GM12878 (cell line): ENCODE measurements around the gene DMKN. TPM values are rescaled to one million over a fixed set of nuclear protein-coding genes. Genes with fewer than 3 reads are reported as not detected.

ENCODE experiments used
- ATF2 ChIP-seq: IDR thresholded peaks from 2 replicates; pipeline ENCODE4 v1.6.1; 2012; ENCODE audit warnings: low read length, inconsistent platforms
- CUX1 ChIP-seq: IDR thresholded peaks from 2 replicates; pipeline ENCODE4 v1.6.1; 2012; ENCODE audit warnings: improper control_type of control experiment, low read depth, low read length; ENCODE audit not compliant: insufficient replicate concordance
- DPF2 ChIP-seq: fragments of 450-650 bp; IDR thresholded peaks from 2 replicates; pipeline ENCODE4 v1.6.1; 2017; ENCODE audit warnings: mild to moderate bottlenecking
- HSF1 ChIP-seq: fragments of 150-350 bp; IDR thresholded peaks from 2 replicates; pipeline ENCODE4 v1.6.1; 2014; ENCODE audit warnings: mild to moderate bottlenecking, low read depth, low read length
- JUNB ChIP-seq: IDR thresholded peaks from 2 replicates; pipeline ENCODE4 v1.6.1; 2016; ENCODE audit warnings: antibody characterized with exemption, mild to moderate bottlenecking
- MEF2B ChIP-seq: fragments of 450-650 bp; IDR thresholded peaks from 2 replicates; pipeline ENCODE4 v1.6.1; 2018; ENCODE audit warnings: mild to moderate bottlenecking, moderate library complexity; ENCODE audit not compliant: partially characterized antibody, poor library complexity, severe bottlenecking
- NFYA ChIP-seq: IDR thresholded peaks from 2 replicates; pipeline ENCODE4 v1.6.1; 2011; ENCODE audit warnings: low read depth, mild to moderate bottlenecking, low read length, improper control_type of control experiment, borderline replicate concordance
- POU2F2 ChIP-seq: IDR thresholded peaks from 3 replicates; pipeline ENCODE4 v1.6.1; 2011; ENCODE audit warnings: low read depth, mild to moderate bottlenecking, low read length, borderline replicate concordance
- SMC3 ChIP-seq: IDR thresholded peaks from 2 replicates; pipeline ENCODE4 v1.6.1; 2011; ENCODE audit warnings: low read length, improper control_type of control experiment, borderline replicate concordance
- SPI1 ChIP-seq: IDR thresholded peaks from 2 replicates; pipeline ENCODE4 v1.6.1; 2011; ENCODE audit warnings: low read depth, mild to moderate bottlenecking, low read length, moderate library complexity, borderline replicate concordance; ENCODE audit not compliant: insufficient read depth
- ZBTB11 ChIP-seq: fragments of 450-650 bp; formaldehyde crosslinking; IDR thresholded peaks from 2 replicates; pipeline ENCODE4 v1.5.0; 2022; ENCODE audit warnings: mild to moderate bottlenecking, missing genetic modification characterization
- ZNF217 ChIP-seq: fragments of 450-650 bp; IDR thresholded peaks from 2 replicates; pipeline ENCODE4 v1.6.1; 2017; ENCODE audit warnings: antibody characterized with exemption, mild to moderate bottlenecking
- ZSCAN29 ChIP-seq: fragments of 450-650 bp; IDR thresholded peaks from 2 replicates; pipeline ENCODE4 v1.6.1; 2017; ENCODE audit warnings: mild to moderate bottlenecking, moderate library complexity
- polyA plus RNA-seq, 11 experiments: library from polyadenylated mRNA; depleted of rRNA in 4 of 11; unstranded in 6 of 11; stranded (reverse) in 5 of 11; fragments of >200 nt; fragmentation: Nextera tagmentation in 4 of 11; fragmentation: Illumina TruSeq in 1 of 11; extraction: Ambion mirVana in 4 of 11; extraction: Trizol in 1 of 11; gene quantifications; 1 replicate in 1 of 11; 2 replicates in 10 of 11; pipeline versions ENCODE4 v1.2.1 to v1.2.3, GENCODE V29; 2011 to 2016; ENCODE audit warnings: inconsistent platforms in 2 of 11, missing spikeins in 2 of 11, low read depth in 1 of 11
- total RNA-seq, 4 experiments: library from RNA; depleted of rRNA in 3 of 4; stranded (reverse); fragments of >200 nt in 3 of 4; fragmentation: Illumina TruSeq in 1 of 4; extraction: Trizol in 1 of 4; gene quantifications; 2 replicates each; pipeline versions ENCODE4 v1.2.1 to v1.2.3, GENCODE V29; 2013 to 2021

The DMKN gene
- total and polyA plus RNA-seq, 10 of the 15 experiments (the other 5 are each of a cell fraction or from before 2014, with no cell fraction given), result 36.4 to 114 (median 58.6) TPM

GRCh38 chr19:35468637-35469036 lies 44.8 kb downstream of the DMKN start (continued):
- TF ChIP-seq ATF2 (peak; percentile 76), CUX1 (peak; percentile 76), HSF1 (no peak), ZSCAN29 (no peak), ZBTB11 (CRISPR knock-in tag) (no peak), SMC3 (peak; percentile 100), DPF2 (peak; percentile 93), POU2F2 (peak; percentile 55; the same call in 1 of the 3 replicates), MEF2B (peak; percentile 99), ZNF217 (no peak), JUNB (peak; percentile 55), NFYA (no peak), SPI1 (no peak)
